Hepatocyte (in vitro differentiated cells): ENCODE measurements around the gene RPL26. TPM values are rescaled to one million over a fixed set of nuclear protein-coding genes. Genes with fewer than 3 reads are reported as not detected.

ENCODE experiments used
- DNase-seq: peaks from one replicate; pipeline ENCODE4 v3.0.0-alpha.2; 2016; ENCODE audit warnings: low spot score
- H2AFZ ChIP-seq: fragments of 200-600 bp; sonication (generic); 2 replicates; pipeline ENCODE4 v1.6.0; 2016; ENCODE audit warnings: antibody characterized with exemption, mild to moderate bottlenecking
- H3K27ac ChIP-seq: fragments of 200-600 bp; sonication (generic); 2 replicates; pipeline ENCODE4 v1.5.1; 2016; ENCODE audit warnings: mild to moderate bottlenecking
- H3K27me3 ChIP-seq: fragments of 200-600 bp; sonication (generic); 2 replicates; pipeline ENCODE4 v1.6.1; 2016
- H3K36me3 ChIP-seq: fragments of 200-600 bp; sonication (generic); replicated peaks from 2 replicates; pipeline ENCODE4 v1.5.1; 2016; ENCODE audit warnings: low read depth; ENCODE audit not compliant: insufficient read depth
- H3K4me1 ChIP-seq: fragments of 200-600 bp; sonication (generic); 2 replicates; pipeline ENCODE4 v1.5.1; 2016; ENCODE audit warnings: mild to moderate bottlenecking, moderate library complexity; ENCODE audit not compliant: insufficient read depth
- H3K4me2 ChIP-seq: fragments of 200-600 bp; sonication (generic); 2 replicates; pipeline ENCODE4 v1.6.0; 2016
- H3K4me3 ChIP-seq: fragments of 200-600 bp; sonication (generic); 2 replicates; pipeline ENCODE4 v1.5.1; 2016; ENCODE audit warnings: mild to moderate bottlenecking
- H3K79me2 ChIP-seq: fragments of 200-600 bp; sonication (generic); 2 replicates; pipeline ENCODE4 v1.6.0; 2017; ENCODE audit warnings: mild to moderate bottlenecking
- H3K9me2 ChIP-seq: fragments of 200-600 bp; sonication (generic); replicated peaks from 2 replicates; pipeline ENCODE4 v1.6.0; 2017; ENCODE audit warnings: mild to moderate bottlenecking; ENCODE audit not compliant: insufficient read depth
- H3K9me3 ChIP-seq: fragments of 200-600 bp; sonication (generic); 2 replicates; pipeline ENCODE4 v1.5.1; 2016; ENCODE audit warnings: low read depth, mild to moderate bottlenecking
- H4K20me1 ChIP-seq: fragments of 200-600 bp; sonication (generic); 2 replicates; pipeline ENCODE4 v1.6.0; 2016; ENCODE audit warnings: mild to moderate bottlenecking; ENCODE audit not compliant: insufficient read depth, poor library complexity, severe bottlenecking
- EZH2 ChIP-seq: fragments of 200-600 bp; sonication (generic); IDR thresholded peaks from 2 replicates; pipeline ENCODE4 v1.6.1; 2016; ENCODE audit warnings: antibody characterized with exemption, mild to moderate bottlenecking, borderline replicate concordance
- EZH2phosphoT487 ChIP-seq: fragments of 200-600 bp; sonication (generic); IDR thresholded peaks from one replicate; pipeline ENCODE4 v1.6.1; 2018; ENCODE audit warnings: antibody characterized with exemption, mild to moderate bottlenecking, low read depth, moderate library complexity; ENCODE audit not compliant: unreplicated experiment, severe bottlenecking
- WGBS: methylation state at CpG from one replicate; pipeline ENCODE4 v1.1.6; 2016; ENCODE audit warnings: low lambda C conversion rate; ENCODE audit errors: missing lambda C conversion rate; 5-methylcytosine and 5-hydroxymethylcytosine counted together
- polyA plus RNA-seq: library from polyadenylated mRNA; unstranded; fragments of >200 nt; fragmentation: Nextera tagmentation; extraction: Ambion mirVana; gene quantifications from 2 replicates; pipeline ENCODE4 v1.2.1, GENCODE V29; 2016
- total RNA-seq: library from RNA; depleted of rRNA; stranded (reverse); fragments of >200 nt; gene quantifications from 2 replicates; pipeline ENCODE4 v1.2.3, GENCODE V29; 2014
- TF ChIP-seq, protein P1 (sequence below): fragments of 200-600 bp; sonication (generic); IDR thresholded peaks from 2 replicates; pipeline ENCODE4 v1.5.1; 2016; ENCODE audit warnings: antibody characterized with exemption, mild to moderate bottlenecking; ENCODE audit not compliant: poor library complexity

Gene RPL26
- total and polyA plus RNA-seq, 2 experiments from 2014 or later, result 411 to 3,628 TPM

DNA sequence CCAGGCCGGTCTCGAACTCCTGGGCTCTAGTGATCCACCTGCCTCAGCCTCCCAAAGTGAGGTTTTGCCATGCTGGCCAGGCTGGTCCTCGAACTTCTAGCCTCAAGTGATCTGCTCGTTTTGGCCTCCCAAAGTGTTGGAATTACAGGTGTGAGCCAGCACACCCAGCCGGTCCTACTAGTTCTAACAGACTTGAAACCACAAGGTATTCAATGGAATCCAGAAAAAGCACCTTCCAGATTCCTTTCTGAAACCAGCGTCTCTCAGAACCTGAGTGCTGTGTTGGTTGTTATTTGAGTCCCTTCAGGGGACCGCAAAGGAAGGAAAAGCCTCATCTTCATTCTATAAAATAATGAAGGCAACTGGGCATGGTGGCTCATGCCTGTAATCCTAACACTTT is 10.6 kb downstream of the RPL26 start:
- Histone ChIP-seq H3K9me3 (no peaks in the 10 kb centered on the region), H3K4me2 (no peak overlapping the region), H4K20me1 (no peaks in the 10 kb centered on the region), H3K36me3 (peaks cover 6% of the 10 kb centered on the region), H3K27ac (peak overlapping the region; percentile 12), H3K4me3 (no peak overlapping the region), H3K79me2 (peaks cover 16% of the 10 kb centered on the region), H3K9me2 (no peaks in the 10 kb centered on the region), H3K4me1 (peaks cover 5% of the 10 kb centered on the region), H3K27me3 (no peaks in the 10 kb centered on the region), H2AFZ (no peak overlapping the region)
- DNase-seq, result no peak
- 88% methylated on average over 7 of the region's 7 CpGs for WGBS
- TF ChIP-seq EZH2phosphoT487 (no peak), EZH2 (no peak)
- TF ChIP-seq, protein P1, sequence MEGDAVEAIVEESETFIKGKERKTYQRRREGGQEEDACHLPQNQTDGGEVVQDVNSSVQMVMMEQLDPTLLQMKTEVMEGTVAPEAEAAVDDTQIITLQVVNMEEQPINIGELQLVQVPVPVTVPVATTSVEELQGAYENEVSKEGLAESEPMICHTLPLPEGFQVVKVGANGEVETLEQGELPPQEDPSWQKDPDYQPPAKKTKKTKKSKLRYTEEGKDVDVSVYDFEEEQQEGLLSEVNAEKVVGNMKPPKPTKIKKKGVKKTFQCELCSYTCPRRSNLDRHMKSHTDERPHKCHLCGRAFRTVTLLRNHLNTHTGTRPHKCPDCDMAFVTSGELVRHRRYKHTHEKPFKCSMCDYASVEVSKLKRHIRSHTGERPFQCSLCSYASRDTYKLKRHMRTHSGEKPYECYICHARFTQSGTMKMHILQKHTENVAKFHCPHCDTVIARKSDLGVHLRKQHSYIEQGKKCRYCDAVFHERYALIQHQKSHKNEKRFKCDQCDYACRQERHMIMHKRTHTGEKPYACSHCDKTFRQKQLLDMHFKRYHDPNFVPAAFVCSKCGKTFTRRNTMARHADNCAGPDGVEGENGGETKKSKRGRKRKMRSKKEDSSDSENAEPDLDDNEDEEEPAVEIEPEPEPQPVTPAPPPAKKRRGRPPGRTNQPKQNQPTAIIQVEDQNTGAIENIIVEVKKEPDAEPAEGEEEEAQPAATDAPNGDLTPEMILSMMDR, result no peak

DNA sequence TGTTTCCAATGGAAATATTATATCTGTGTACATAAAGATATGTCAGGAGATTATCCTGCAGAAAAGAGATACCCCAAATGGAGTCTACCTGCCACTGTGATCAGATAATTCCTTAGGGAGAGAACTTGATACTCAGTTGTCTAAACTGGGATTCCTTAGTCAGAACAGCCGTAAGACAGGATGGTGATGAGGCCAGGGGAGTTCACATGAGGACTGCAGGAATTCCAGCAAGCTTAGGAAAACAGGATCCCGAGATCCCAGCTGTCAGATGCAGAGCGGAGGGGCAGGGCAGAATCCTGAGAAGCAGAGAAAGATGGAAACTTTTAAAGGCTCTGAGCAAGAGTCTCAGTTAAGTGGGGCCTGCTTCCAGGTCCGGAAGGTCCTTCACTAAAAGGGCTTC is 11.2 kb downstream of the RPL26 start:
- DNase-seq, result no peak
- no peaks in the 10 kb centered on the region for H4K20me1 ChIP-seq
- WGBS, result 78% methylated on average over 4 of the region's 4 CpGs

GRCh38 chr17:8369944-8370343 is 13.0 kb downstream of the RPL26 start:
- H4K20me1 ChIP-seq, result no peaks in the 10 kb centered on the region
- TF ChIP-seq EZH2phosphoT487, result no peak
- no peak for TF ChIP-seq EZH2
- TF ChIP-seq, protein P1, result no peak
- no peak for DNase-seq
- no peak overlapping the region for H2AFZ ChIP-seq
- no peak overlapping the region for H3K27ac ChIP-seq
- no peak overlapping the region for H3K4me2 ChIP-seq
- no peaks in the 10 kb centered on the region for H3K4me1 ChIP-seq
- 93% methylated on average over 8 of the region's 8 CpGs for WGBS
- H3K4me3 ChIP-seq, result no peak overlapping the region
- no peaks in the 10 kb centered on the region for H3K27me3 ChIP-seq
- no peaks in the 10 kb centered on the region for H3K9me2 ChIP-seq
- no peaks in the 10 kb centered on the region for H3K9me3 ChIP-seq
- H3K79me2 ChIP-seq, result peaks cover 9% of the 10 kb centered on the region
- no peaks in the 10 kb centered on the region for H3K36me3 ChIP-seq

More for the DNA sequence above, 11.2 kb downstream of the RPL26 start:
- Histone ChIP-seq H3K9me2 (no peaks in the 10 kb centered on the region), H3K4me1 (peaks cover 1% of the 10 kb centered on the region), H3K4me3 (no peak overlapping the region), H3K9me3 (no peaks in the 10 kb centered on the region), H3K27me3 (no peaks in the 10 kb centered on the region), H3K79me2 (peaks cover 16% of the 10 kb centered on the region), H3K36me3 (peaks cover under 1% of the 10 kb centered on the region), H3K27ac (no peak overlapping the region), H2AFZ (no peak overlapping the region), H3K4me2 (no peak overlapping the region)
- no peak for TF ChIP-seq EZH2
- TF ChIP-seq, protein P1, result no peak
- no peak for TF ChIP-seq EZH2phosphoT487

- H3K4me2 ChIP-seq, result no peak overlapping the region
- no peak overlapping the region for H3K4me3 ChIP-seq
- no peaks in the 10 kb centered on the region for H3K36me3 ChIP-seq
- no peaks in the 10 kb centered on the region for H3K27me3 ChIP-seq
- no peaks in the 10 kb centered on the region for H3K9me3 ChIP-seq
- WGBS, result 90% methylated on average over 3 of the region's 3 CpGs
- no peaks in the 10 kb centered on the region for H3K4me1 ChIP-seq
- H3K9me2 ChIP-seq, result no peaks in the 10 kb centered on the region
- H3K79me2 ChIP-seq, result peaks cover 4% of the 10 kb centered on the region
- DNase-seq, result no peak
- H4K20me1 ChIP-seq, result no peaks in the 10 kb centered on the region
- TF ChIP-seq EZH2phosphoT487 (no peak), EZH2 (no peak)
- TF ChIP-seq, protein P1, result no peak
- no peak overlapping the region for H2AFZ ChIP-seq
- peak overlapping the region; percentile 44 for H3K27ac ChIP-seq
Observed at GRCh38 chr17:8368193-8368592, 14.8 kb downstream of the RPL26 start.
